HepG2 (cell line): ENCODE data around the gene PIM3. TPM values are rescaled to one million over a fixed set of nuclear protein-coding genes. Genes with fewer than 3 reads are reported as not detected.

Experiments
- CTCF ChIP-seq: sonication (generic); formaldehyde crosslinking; IDR thresholded peaks from 2 replicates; pipeline ENCODE4 v1.5.0; 2020; ENCODE audit warnings: mild to moderate bottlenecking, missing genetic modification reagents, moderate library complexity
- GFI1 ChIP-seq: sonication (generic); formaldehyde crosslinking; IDR thresholded peaks from 2 replicates; pipeline ENCODE4 v1.5.0; 2020; ENCODE audit warnings: missing genetic modification reagents, mild to moderate bottlenecking, borderline replicate concordance
- GLI4 ChIP-seq: sonication (generic); formaldehyde crosslinking; IDR thresholded peaks from 2 replicates; pipeline ENCODE4 v1.5.1; 2020; ENCODE audit warnings: missing genetic modification reagents, mild to moderate bottlenecking, moderate library complexity, borderline replicate concordance
- HOXA9 ChIP-seq: sonication (generic); formaldehyde crosslinking; IDR thresholded peaks from 2 replicates; pipeline ENCODE4 v1.8.1; 2022; ENCODE audit warnings: missing genetic modification reagents, mild to moderate bottlenecking, moderate library complexity, borderline replicate concordance
- MTERF4 ChIP-seq: sonication (generic); formaldehyde crosslinking; IDR thresholded peaks from 2 replicates; pipeline ENCODE4 v1.8.0; 2023; ENCODE audit warnings: mild to moderate bottlenecking, missing genetic modification reagents
- NR2F6 ChIP-seq, 2 experiments: IDR thresholded peaks; 2 replicates each; pipeline ENCODE4 v1.6.1; 2016; ENCODE audit warnings: antibody characterized with exemption in 1 of 2, mild to moderate bottlenecking in 1 of 2
- PATZ1 ChIP-seq: sonication (generic); formaldehyde crosslinking; IDR thresholded peaks from 2 replicates; pipeline ENCODE4 v1.4.0; 2020; ENCODE audit warnings: missing genetic modification reagents
- RARG ChIP-seq: sonication (generic); formaldehyde crosslinking; IDR thresholded peaks from 2 replicates; pipeline ENCODE4 v1.4.0; 2020; ENCODE audit warnings: low read depth, mild to moderate bottlenecking, missing genetic modification reagents
- ZNF883 ChIP-seq: sonication (generic); formaldehyde crosslinking; IDR thresholded peaks from 2 replicates; pipeline ENCODE4 v1.5.1; 2020; ENCODE audit warnings: mild to moderate bottlenecking, missing genetic modification reagents; ENCODE audit errors: not compliant biosample characterization
- polyA plus RNA-seq, 8 experiments: library from polyadenylated mRNA; depleted of rRNA in 3 of 8; stranded (reverse) in 7 of 8; unstranded in 1 of 8; fragments of >200 nt; fragmentation: Illumina TruSeq in 4 of 8; extraction: Trizol in 4 of 8; gene quantifications; 2 replicates each; pipeline versions ENCODE4 v1.2.1 to v1.2.3, GENCODE V29; 2011 to 2016; ENCODE audit warnings: low read depth in 4 of 8, missing spikeins in 1 of 8, mixed read lengths in 1 of 8; ENCODE audit not compliant: insufficient read depth in 1 of 8
- total RNA-seq, 5 experiments: library from RNA; depleted of rRNA; stranded (reverse); fragments of >200 nt; fragmentation: Illumina TruSeq; extraction: Trizol; gene quantifications; 2 replicates each; pipeline ENCODE4 v1.2.3, GENCODE V29; 2016; ENCODE audit warnings: low read depth in 1 of 5

PIM3 gene
- total and polyA plus RNA-seq, 2 of the 13 experiments (the other 11 are each of a cell fraction or from before 2014, with no cell fraction given), result 21.6 to 31.2 TPM

GRCh38 chr22:49923445-49923844 lies 37.1 kb upstream of the PIM3 start (continued):
- TF ChIP-seq CTCF (CRISPR knock-in tag) (peak; percentile 31; the same call in 1 of the 2 replicates), ZNF883 (CRISPR knock-in tag) (no peak), NR2F6 (IDR thresholded peaks at IDR 0.05) (no peak), NR2F6 (CRISPR knock-in tag; IDR thresholded peaks at IDR 0.05) (no peak), GLI4 (CRISPR knock-in tag) (no peak), MTERF4 (CRISPR knock-in tag) (no peak), GFI1 (no peak), PATZ1 (CRISPR knock-in tag) (peak; percentile 78), RARG (CRISPR knock-in tag) (no peak), HOXA9 (CRISPR knock-in tag) (no peak)
